Measurements from ENCODE around the gene OR2F1. TPM values are rescaled to one million over a fixed set of nuclear protein-coding genes. Genes with fewer than 3 reads are reported as not detected.

OR2F1 gene
- total RNA-seq, 2 donors from 2014 or later: not detected

DNA sequence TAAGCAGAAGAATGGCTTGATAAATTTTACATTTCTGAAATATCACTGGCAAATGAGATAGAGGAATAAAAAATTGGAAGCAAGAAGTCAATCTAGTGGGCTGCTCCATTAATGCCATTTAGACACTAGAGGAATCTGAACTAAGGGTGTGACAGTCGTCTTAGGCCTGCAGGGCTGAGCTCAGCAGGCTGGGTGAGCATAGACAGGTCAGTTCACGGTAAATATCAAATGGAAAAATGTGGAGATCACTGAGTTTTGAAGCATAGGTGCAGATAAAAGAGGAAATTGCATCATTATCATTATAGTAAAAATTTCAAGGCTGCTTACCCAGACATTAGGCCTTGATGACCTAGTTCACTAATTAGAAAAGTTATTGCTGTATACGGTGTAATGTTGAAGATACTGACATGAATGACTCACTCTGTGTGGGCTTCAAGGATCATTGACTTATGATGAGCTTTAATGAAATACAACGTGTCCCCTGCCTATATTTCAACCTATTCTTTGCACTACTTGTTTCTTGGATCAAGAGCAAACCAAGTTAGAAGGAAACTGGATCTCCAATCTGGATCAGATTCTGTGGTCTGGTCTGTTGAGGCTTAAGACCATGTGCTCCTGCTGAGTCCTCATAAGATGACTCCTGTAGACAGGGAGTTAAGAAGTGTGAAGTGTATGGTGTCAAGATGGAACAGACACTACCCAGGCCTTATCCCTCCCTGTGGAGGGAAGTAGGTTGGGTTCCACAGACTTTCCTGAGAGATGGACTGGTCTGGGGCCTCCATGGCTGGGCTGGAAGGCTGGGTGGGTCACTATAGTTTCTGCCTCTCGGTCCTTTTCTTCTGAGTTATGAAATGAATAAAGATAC, 16.0 kb upstream of the OR2F1 start:
- Histone ChIP-seq H3K4me1 (ENCODE audit: control insufficient read depth in 1 of 2, low read depth in 2 of 2) (peaks cover 0 to 11% of the 10 kb centered on the region in 2 donors), H3K27ac (no peak overlapping the region), H3K4me3 (no peak overlapping the region), H3K27me3 (replicated peaks; ENCODE audit: insufficient read depth) (no peaks in the 10 kb centered on the region), H3K36me3 (no peaks in the 10 kb centered on the region), H3K9me3 (no peaks in the 10 kb centered on the region)
- DNase-seq (ENCODE audit: low spot score) (no peak), ATAC-seq (ENCODE audit: insufficient number of reproducible peaks, low FRiP score, low read depth) (no peak)
- no peak for TF ChIP-seq CTCF (IDR thresholded peaks at IDR 0.05)

GRCh38 chr7:143945423-143945822, 9.2 kb upstream of the OR2F1 start:
- no peaks in the 10 kb centered on the region for H3K9me3 ChIP-seq
- H3K36me3 ChIP-seq: no peaks in the 10 kb centered on the region
- TF ChIP-seq CTCF (IDR thresholded peaks at IDR 0.05): no peak
- no peaks in the 10 kb centered on the region for H3K27me3 ChIP-seq (replicated peaks; ENCODE audit: insufficient read depth)
- H3K4me1 ChIP-seq (ENCODE audit: control insufficient read depth in 1 of 2, low read depth in 2 of 2): no peaks in the 10 kb centered on the region
- DNase-seq (ENCODE audit: low spot score): no peak
- no peak overlapping the region for H3K4me3 ChIP-seq
- H3K27ac ChIP-seq: no peak overlapping the region
- ATAC-seq (ENCODE audit: insufficient number of reproducible peaks, low FRiP score, low read depth): no peak

- no peak overlapping the region for H3K27ac ChIP-seq
- no peaks in the 10 kb centered on the region for H3K27me3 ChIP-seq (replicated peaks; ENCODE audit: insufficient read depth)
- no peak for TF ChIP-seq CTCF (IDR thresholded peaks at IDR 0.05)
- ATAC-seq (ENCODE audit: insufficient number of reproducible peaks, low FRiP score, low read depth) (no peak), DNase-seq (ENCODE audit: low spot score) (no peak)
- H3K9me3 ChIP-seq: no peaks in the 10 kb centered on the region
- H3K4me3 ChIP-seq: no peak overlapping the region
- no peaks in the 10 kb centered on the region for H3K36me3 ChIP-seq
- H3K4me1 ChIP-seq (ENCODE audit: control insufficient read depth in 1 of 2, low read depth in 2 of 2): no peaks in the 10 kb centered on the region
Observed at GRCh38 chr7:143947111-143947510, 7.5 kb upstream of the OR2F1 start.

DNA sequence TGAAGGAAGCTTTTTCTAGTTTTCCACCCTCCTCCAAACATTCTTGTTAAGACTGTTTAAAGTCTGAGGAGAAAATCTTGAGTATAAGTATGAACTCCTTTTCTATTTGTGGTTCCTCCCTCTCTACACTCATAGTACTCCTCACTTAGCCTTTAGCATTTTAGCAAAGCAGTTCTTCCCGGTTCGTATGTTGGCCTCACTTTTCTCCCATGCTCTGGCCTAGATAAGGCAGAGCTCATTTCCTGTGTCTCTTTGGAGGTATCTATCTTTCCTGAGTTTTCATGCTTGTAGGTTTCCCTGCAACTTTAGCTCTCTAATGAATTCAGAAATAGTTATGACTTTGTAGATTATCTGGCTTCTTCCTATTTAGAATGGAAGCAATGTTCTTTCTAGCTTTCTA, 5.9 kb upstream of the OR2F1 start:
- no peak overlapping the region for H3K4me3 ChIP-seq
- H3K4me1 ChIP-seq (ENCODE audit: control insufficient read depth in 1 of 2, low read depth in 2 of 2): peaks cover 4 to 9% of the 10 kb centered on the region in 2 donors
- no peaks in the 10 kb centered on the region for H3K9me3 ChIP-seq
- no peaks in the 10 kb centered on the region for H3K36me3 ChIP-seq
- ATAC-seq (ENCODE audit: insufficient number of reproducible peaks, low FRiP score, low read depth): no peak
- no peaks in the 10 kb centered on the region for H3K27me3 ChIP-seq (replicated peaks; ENCODE audit: insufficient read depth)
- no peak for DNase-seq (ENCODE audit: low spot score)
- TF ChIP-seq CTCF (IDR thresholded peaks at IDR 0.05): no peak
- no peak overlapping the region for H3K27ac ChIP-seq

- H3K36me3 ChIP-seq: no peaks in the 10 kb centered on the region
- DNase-seq (ENCODE audit: low spot score): no peak
- no peaks in the 10 kb centered on the region for H3K27me3 ChIP-seq (replicated peaks; ENCODE audit: insufficient read depth)
- H3K9me3 ChIP-seq: no peaks in the 10 kb centered on the region
- peaks cover 6 to 14% of the 10 kb centered on the region in 2 donors for H3K4me1 ChIP-seq (ENCODE audit: control insufficient read depth in 1 of 2, low read depth in 2 of 2)
- H3K4me3 ChIP-seq: no peak overlapping the region
- no peak for TF ChIP-seq CTCF (IDR thresholded peaks at IDR 0.05)
- ATAC-seq (ENCODE audit: insufficient number of reproducible peaks, low FRiP score, low read depth): no peak
- H3K27ac ChIP-seq: peak overlapping the region; percentile 4 to 22
Observed at GRCh38 chr7:143953421-143953820, 1.2 kb upstream of the OR2F1 start.

Measured in thoracic aorta (tissue), 2 donors.